ENCODE data around the gene PTTG1IP. TPM values are rescaled to one million over a fixed set of nuclear protein-coding genes. Genes with fewer than 3 reads are reported as not detected.

Gene PTTG1IP
- total and polyA plus RNA-seq, 2 of the 13 experiments (the other 11 are each of a cell fraction or from before 2014, with no cell fraction given) = 161 to 700 TPM

DNA sequence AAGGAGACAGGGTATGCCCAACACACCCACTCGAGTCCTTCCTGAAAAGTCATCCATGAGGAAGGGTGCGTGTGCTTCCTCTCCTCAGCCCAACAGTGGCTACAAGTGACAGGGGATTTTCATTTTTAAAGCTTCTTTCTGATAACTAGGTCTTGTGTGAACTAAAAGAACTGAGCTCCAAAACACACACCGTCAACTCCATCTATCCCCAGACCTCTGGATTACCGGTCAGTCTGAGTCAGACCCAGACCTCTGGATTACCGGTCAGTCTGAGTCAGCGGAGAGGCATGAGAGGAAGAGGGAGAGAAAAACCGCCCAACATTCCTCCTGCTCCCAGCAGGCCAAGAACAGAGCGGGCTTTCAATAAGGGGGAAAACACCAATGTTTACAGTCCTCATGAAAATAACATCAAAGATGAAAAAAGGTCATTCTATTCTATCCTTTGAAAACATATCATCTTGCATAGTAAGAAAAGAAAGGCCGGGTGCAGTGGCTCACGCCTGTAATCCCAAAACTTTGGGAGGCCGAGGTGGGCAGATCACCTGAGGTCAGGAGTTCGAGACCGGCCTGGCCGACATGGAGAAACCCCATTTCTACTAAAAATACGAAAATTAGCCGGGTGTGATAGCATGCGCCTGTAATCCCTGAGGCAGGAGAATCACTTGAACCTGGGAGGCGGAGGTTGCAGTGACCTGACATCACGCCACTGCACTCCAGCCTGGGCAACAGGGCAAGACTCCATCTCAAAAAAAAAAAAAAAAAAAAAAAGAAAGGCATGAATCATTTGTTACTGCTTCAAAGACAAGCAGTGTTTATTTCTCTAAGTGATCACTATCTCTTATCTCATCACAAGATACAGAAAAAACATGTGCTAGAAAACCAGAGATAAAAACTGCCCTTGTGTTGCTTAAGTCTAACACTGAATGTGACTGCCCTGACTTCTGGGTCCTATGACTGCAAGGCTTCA, 3.4 kb downstream of the PTTG1IP start (continued):
- TF ChIP-seq ZNF614 (CRISPR knock-in tag; IDR thresholded peaks at IDR 0.05; ENCODE audit: borderline replicate concordance) = 0 out of 2 replicates have a peak, but pooled peaks have one; percentile 18
- TF ChIP-seq CEBPG (CRISPR knock-in tag; IDR thresholded peaks at IDR 0.05) = peak; percentile 36
- TF ChIP-seq ZNF883 (CRISPR knock-in tag; IDR thresholded peaks at IDR 0.05; ENCODE audit: not compliant biosample characterization) = no peak
- TF ChIP-seq ZFP90 (CRISPR knock-in tag; IDR thresholded peaks at IDR 0.05; ENCODE audit: borderline replicate concordance) = no peak
- 0 out of 2 replicates have a peak, but pooled peaks have one; percentile 22 for TF ChIP-seq ZSCAN22 (CRISPR knock-in tag; IDR thresholded peaks at IDR 0.05)
- peak; percentile 85 for TF ChIP-seq NCOA2 (CRISPR knock-in tag; IDR thresholded peaks at IDR 0.05)
- peak; percentile 53; the same call in 1 of the 2 replicates for TF ChIP-seq ZSCAN9 (CRISPR knock-in tag; IDR thresholded peaks at IDR 0.05; ENCODE audit: borderline replicate concordance)
- TF ChIP-seq, protein P1, sequence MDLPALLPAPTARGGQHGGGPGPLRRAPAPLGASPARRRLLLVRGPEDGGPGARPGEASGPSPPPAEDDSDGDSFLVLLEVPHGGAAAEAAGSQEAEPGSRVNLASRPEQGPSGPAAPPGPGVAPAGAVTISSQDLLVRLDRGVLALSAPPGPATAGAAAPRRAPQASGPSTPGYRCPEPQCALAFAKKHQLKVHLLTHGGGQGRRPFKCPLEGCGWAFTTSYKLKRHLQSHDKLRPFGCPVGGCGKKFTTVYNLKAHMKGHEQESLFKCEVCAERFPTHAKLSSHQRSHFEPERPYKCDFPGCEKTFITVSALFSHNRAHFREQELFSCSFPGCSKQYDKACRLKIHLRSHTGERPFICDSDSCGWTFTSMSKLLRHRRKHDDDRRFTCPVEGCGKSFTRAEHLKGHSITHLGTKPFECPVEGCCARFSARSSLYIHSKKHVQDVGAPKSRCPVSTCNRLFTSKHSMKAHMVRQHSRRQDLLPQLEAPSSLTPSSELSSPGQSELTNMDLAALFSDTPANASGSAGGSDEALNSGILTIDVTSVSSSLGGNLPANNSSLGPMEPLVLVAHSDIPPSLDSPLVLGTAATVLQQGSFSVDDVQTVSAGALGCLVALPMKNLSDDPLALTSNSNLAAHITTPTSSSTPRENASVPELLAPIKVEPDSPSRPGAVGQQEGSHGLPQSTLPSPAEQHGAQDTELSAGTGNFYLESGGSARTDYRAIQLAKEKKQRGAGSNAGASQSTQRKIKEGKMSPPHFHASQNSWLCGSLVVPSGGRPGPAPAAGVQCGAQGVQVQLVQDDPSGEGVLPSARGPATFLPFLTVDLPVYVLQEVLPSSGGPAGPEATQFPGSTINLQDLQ (CRISPR knock-in tag; IDR thresholded peaks at IDR 0.05) = no peak
- TF ChIP-seq, protein P2, sequence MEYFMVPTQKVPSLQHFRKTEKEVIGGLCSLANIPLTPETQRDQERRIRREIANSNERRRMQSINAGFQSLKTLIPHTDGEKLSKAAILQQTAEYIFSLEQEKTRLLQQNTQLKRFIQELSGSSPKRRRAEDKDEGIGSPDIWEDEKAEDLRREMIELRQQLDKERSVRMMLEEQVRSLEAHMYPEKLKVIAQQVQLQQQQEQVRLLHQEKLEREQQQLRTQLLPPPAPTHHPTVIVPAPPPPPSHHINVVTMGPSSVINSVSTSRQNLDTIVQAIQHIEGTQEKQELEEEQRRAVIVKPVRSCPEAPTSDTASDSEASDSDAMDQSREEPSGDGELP (IDR thresholded peaks at IDR 0.05; ENCODE audit: borderline replicate concordance, low read depth) = peak; percentile 57; the same call in 1 of the 2 replicates
- TF ChIP-seq, protein P3, sequence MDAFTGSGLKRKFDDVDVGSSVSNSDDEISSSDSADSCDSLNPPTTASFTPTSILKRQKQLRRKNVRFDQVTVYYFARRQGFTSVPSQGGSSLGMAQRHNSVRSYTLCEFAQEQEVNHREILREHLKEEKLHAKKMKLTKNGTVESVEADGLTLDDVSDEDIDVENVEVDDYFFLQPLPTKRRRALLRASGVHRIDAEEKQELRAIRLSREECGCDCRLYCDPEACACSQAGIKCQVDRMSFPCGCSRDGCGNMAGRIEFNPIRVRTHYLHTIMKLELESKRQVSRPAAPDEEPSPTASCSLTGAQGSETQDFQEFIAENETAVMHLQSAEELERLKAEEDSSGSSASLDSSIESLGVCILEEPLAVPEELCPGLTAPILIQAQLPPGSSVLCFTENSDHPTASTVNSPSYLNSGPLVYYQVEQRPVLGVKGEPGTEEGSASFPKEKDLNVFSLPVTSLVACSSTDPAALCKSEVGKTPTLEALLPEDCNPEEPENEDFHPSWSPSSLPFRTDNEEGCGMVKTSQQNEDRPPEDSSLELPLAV (CRISPR knock-in tag; conservative IDR thresholded peaks at IDR 0.05; ENCODE audit: low read depth) = no peak
- no peak for TF ChIP-seq ZNF354B (CRISPR knock-in tag; IDR thresholded peaks at IDR 0.05)
- no peak for TF ChIP-seq ZNF232 (CRISPR knock-in tag; IDR thresholded peaks at IDR 0.05; ENCODE audit: borderline replicate concordance)
- TF ChIP-seq SAP130 (CRISPR knock-in tag; IDR thresholded peaks at IDR 0.05; ENCODE audit: low read depth) = peak; percentile 94
- peak; percentile 65 for TF ChIP-seq TCF7 (IDR thresholded peaks at IDR 0.05; ENCODE audit: low read depth)
- peak; percentile 75; the same call in 1 of the 2 replicates for TF ChIP-seq ETV5 (CRISPR knock-in tag; IDR thresholded peaks at IDR 0.05; ENCODE audit: borderline replicate concordance)
- TF ChIP-seq, protein P4, sequence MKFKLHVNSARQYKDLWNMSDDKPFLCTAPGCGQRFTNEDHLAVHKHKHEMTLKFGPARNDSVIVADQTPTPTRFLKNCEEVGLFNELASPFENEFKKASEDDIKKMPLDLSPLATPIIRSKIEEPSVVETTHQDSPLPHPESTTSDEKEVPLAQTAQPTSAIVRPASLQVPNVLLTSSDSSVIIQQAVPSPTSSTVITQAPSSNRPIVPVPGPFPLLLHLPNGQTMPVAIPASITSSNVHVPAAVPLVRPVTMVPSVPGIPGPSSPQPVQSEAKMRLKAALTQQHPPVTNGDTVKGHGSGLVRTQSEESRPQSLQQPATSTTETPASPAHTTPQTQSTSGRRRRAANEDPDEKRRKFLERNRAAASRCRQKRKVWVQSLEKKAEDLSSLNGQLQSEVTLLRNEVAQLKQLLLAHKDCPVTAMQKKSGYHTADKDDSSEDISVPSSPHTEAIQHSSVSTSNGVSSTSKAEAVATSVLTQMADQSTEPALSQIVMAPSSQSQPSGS (CRISPR knock-in tag; IDR thresholded peaks at IDR 0.05) = no peak
- no peak for TF ChIP-seq NONO (IDR thresholded peaks at IDR 0.05)
- no peak for TF ChIP-seq NONO (CRISPR knock-in tag; conservative IDR thresholded peaks at IDR 0.05)
- TF ChIP-seq TBX2 (CRISPR knock-in tag; IDR thresholded peaks at IDR 0.05; ENCODE audit: borderline replicate concordance) = no peak; the same call in 1 of the 2 replicates
- peak; percentile 89 for TF ChIP-seq JUND (CRISPR knock-in tag; IDR thresholded peaks at IDR 0.05)
- TF ChIP-seq, protein P5, sequence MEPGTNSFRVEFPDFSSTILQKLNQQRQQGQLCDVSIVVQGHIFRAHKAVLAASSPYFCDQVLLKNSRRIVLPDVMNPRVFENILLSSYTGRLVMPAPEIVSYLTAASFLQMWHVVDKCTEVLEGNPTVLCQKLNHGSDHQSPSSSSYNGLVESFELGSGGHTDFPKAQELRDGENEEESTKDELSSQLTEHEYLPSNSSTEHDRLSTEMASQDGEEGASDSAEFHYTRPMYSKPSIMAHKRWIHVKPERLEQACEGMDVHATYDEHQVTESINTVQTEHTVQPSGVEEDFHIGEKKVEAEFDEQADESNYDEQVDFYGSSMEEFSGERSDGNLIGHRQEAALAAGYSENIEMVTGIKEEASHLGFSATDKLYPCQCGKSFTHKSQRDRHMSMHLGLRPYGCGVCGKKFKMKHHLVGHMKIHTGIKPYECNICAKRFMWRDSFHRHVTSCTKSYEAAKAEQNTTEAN (CRISPR knock-in tag; conservative IDR thresholded peaks at IDR 0.05) = peak; percentile 29; the same call in 1 of the 2 replicates

Data from HepG2 (cell line).